AG04450 (cell line): Measurements from ENCODE around the gene BCORL1. TPM values are rescaled to one million over a fixed set of nuclear protein-coding genes. Genes with fewer than 3 reads are reported as not detected.

Source experiments
- CTCF ChIA-PET: fragments of 300-600, 350-600 bp; formaldehyde crosslinking; extraction: SDS; loops from one replicate; lab custom pipeline; 2022; ENCODE audit warnings: antibody characterized with exemption, inconsistent platforms; lab: Charles Lee
- POLR2A ChIA-PET: fragments of 350-600 bp; formaldehyde crosslinking; extraction: SDS; loops from one replicate; lab custom pipeline; 2021; ENCODE audit warnings: antibody characterized with exemption, inconsistent platforms; lab: Yijun Ruan, JAX
- DNase-seq: peaks from one replicate; pipeline ENCODE4 v3.0.0-alpha.2; 2011; ENCODE audit warnings: low read depth, low spot score
- H3K27ac ChIP-seq: one replicate; pipeline ENCODE4 v1.5.1; 2012; ENCODE audit warnings: low read depth, low read length, control low read depth
- H3K27me3 ChIP-seq: one replicate; pipeline ENCODE4 v1.6.0; 2012; ENCODE audit warnings: low read length; ENCODE audit not compliant: control insufficient read depth, insufficient read depth
- H3K4me3 ChIP-seq: 2 replicates; pipeline ENCODE4 v1.5.1; 2011; ENCODE audit warnings: mild to moderate bottlenecking, low read depth, low read length, control low read depth
- H3K9me3 ChIP-seq: 2 replicates; pipeline ENCODE4 v1.5.1; 2012; ENCODE audit warnings: low read length; ENCODE audit not compliant: control insufficient read depth, insufficient read depth
- CTCF ChIP-seq: IDR thresholded peaks from 2 replicates; pipeline ENCODE4 v1.5.1; 2011; ENCODE audit warnings: low read depth, low read length, control low read depth, inconsistent platforms
- polyA plus RNA-seq: library from polyadenylated mRNA; depleted of rRNA; stranded (reverse); fragments of >200 nt; gene quantifications from 2 replicates; pipeline ENCODE4 v1.2.3, GENCODE V29; 2011

BCORL1 gene
- polyA plus RNA-seq, 1 experiment: 1.0 TPM

GRCh38 chrX:130083656-130084382, 101.4 kb downstream of the BCORL1 start:
- no peak overlapping the region for H3K27ac ChIP-seq
- no peak for DNase-seq
- H3K27me3 ChIP-seq: no peaks in the 10 kb centered on the region
- ChIA-PET CTCF (interaction anchor here (0.5 kb wide), 1 partner anchor 24 kb away, joined by 3 read pairs; no protein-coding TSS in a partner anchor), POLR2A (no interaction called here)
- no peak for TF ChIP-seq CTCF
- no peaks in the 10 kb centered on the region for H3K9me3 ChIP-seq
- H3K4me3 ChIP-seq: no peak overlapping the region

DNA sequence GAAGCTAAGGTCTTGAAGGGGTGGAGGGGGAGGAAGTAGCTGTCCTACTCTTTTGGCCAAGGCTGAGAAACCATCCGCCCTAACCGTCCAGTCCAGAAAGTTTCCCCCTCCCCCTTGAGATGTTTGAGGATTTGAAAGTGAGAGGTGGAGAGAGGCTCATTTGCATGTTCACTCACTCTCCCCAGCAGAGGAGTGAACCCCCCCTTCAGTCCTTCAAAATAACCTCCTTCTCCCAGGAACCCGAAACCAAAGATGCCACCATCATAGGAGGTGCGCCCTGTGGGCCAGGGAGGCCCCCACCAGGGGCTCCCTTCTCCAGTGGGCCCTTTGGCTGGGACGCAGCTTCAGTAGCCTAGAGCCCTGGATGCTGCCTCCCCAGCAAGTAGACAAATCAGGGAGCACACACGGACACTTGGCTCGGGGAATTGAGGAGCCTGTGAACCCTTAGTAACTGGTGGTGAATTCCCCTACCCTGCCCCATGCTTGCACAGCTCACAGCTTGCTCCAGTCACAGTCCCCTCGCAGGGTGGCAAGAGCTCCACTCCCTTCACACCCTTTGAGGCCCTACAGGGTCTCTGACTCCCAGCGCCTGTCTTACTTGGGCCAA, 102.3 kb downstream of the BCORL1 start:
- TF ChIP-seq CTCF: no peak
- no peak for DNase-seq
- Histone ChIP-seq H3K9me3 (no peaks in the 10 kb centered on the region), H3K4me3 (no peak overlapping the region), H3K27me3 (no peaks in the 10 kb centered on the region), H3K27ac (no peak overlapping the region)
- POLR2A ChIA-PET: no interaction called here
- CTCF ChIA-PET: no interaction called here

GRCh38 chrX:130085551-130086446, 103.4 kb downstream of the BCORL1 start:
- no peaks in the 10 kb centered on the region for H3K27me3 ChIP-seq
- no peak overlapping the region for H3K4me3 ChIP-seq
- ChIA-PET CTCF (interaction anchor here (0.9 kb wide), 1 partner anchor 160 kb away, joined by 3 read pairs; no protein-coding TSS in a partner anchor), POLR2A (no interaction called here)
- TF ChIP-seq CTCF: no peak
- no peak overlapping the region for H3K27ac ChIP-seq
- H3K9me3 ChIP-seq: no peaks in the 10 kb centered on the region
- no peak for DNase-seq

- Histone ChIP-seq H3K27ac (no peak overlapping the region), H3K4me3 (no peak overlapping the region), H3K27me3 (no peaks in the 10 kb centered on the region), H3K9me3 (no peaks in the 10 kb centered on the region)
- ChIA-PET POLR2A (interaction anchor here (0.5 kb wide), 1 partner anchor 73 kb away, joined by 3 read pairs; no protein-coding TSS in a partner anchor), CTCF (interaction anchor here (0.9 kb wide), 1 partner anchor 161 kb away, joined by 3 read pairs; no protein-coding TSS in a partner anchor)
- no peak for TF ChIP-seq CTCF
- DNase-seq: no peak
Observed at GRCh38 chrX:130086447-130087206, 104.2 kb downstream of the BCORL1 start.
